Measurements from ENCODE around the gene CIZ1. TPM values are rescaled to one million over a fixed set of nuclear protein-coding genes. Genes with fewer than 3 reads are reported as not detected.

CIZ1 gene
- total and polyA plus RNA-seq, 9 of the 15 experiments (the other 6 are each of a cell fraction or from before 2014, with no cell fraction given): 6.6 to 329 (median 87.8) TPM

DNA sequence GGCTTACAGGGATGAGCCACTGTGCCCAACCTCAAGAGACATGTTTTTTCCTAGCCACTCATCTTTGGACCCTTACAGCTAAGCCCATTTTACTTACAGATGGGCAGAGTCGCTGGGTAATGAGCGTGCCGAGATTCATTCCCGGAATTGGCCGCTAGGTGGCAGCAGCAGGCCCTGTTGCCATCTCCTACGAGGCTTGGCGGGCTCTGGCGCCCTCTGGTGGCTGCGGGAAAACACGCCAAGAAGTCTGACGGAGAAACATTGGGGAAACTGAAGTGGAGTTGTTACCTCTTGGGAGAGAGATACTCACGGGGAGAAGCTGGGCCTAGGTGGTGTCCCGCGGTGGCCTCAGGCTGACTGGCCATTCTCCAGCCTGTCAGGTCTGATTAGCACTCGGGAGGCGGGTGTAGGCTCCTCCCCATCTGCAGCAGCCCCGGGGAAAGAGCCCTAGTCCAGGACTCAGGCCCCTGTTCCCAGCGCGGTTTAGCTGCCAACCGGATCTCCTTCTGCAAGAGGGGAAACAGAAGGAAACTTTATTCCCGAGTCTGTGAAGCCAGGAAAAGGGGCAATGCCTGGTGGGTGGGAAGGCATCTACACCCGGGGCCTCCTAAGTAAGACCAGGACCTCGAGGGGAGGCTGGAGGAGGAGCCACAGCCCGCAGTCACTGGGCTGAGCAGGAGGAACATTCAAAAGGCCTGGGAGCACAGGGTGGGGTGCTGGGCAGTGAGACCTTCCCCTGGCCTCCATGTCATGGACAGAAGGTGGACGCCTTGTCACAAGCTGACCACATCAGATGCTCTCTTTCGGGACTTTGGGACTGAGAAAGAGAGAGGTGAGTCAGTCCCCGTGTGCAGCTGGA, 73.5 kb downstream of the CIZ1 start (continued):
- TF ChIP-seq THRA (IDR thresholded peaks at IDR 0.05) (no peak), ZNF282 (CRISPR knock-in tag; IDR thresholded peaks at IDR 0.05) (0 out of 2 replicates have a peak, but pooled peaks have one; percentile 18), HDGF (IDR thresholded peaks at IDR 0.05) (no peak), ZBTB33 (CRISPR knock-in tag; IDR thresholded peaks at IDR 0.05) (peak; percentile 89), SRSF1 (IDR thresholded peaks at IDR 0.05; ENCODE audit: low read depth, low read length) (no peak), GATA2 (CRISPR knock-in tag; IDR thresholded peaks at IDR 0.05) (no peak), CREB3 (tag; conservative IDR thresholded peaks at IDR 0.05; ENCODE audit: low read depth) (no peak), BACH1 (tag; IDR thresholded peaks at IDR 0.05) (no peak), ZNF184 (CRISPR knock-in tag; IDR thresholded peaks at IDR 0.05) (no peak), ESRRB (CRISPR knock-in tag; IDR thresholded peaks at IDR 0.05; ENCODE audit: borderline replicate concordance) (no peak), ZSCAN29 (IDR thresholded peaks at IDR 0.05) (no peak), NFE2 (IDR thresholded peaks at IDR 0.05; ENCODE audit: low read depth) (no peak), BCL6 (CRISPR knock-in tag; IDR thresholded peaks at IDR 0.05) (no peak), NR2C2 (CRISPR knock-in tag; IDR thresholded peaks at IDR 0.05) (peak; percentile 38; the same call in 1 of the 2 replicates), NR2C2 (tag; IDR thresholded peaks at IDR 0.05) (no peak), CTCF (IDR thresholded peaks at IDR 0.05 in 2 of 3, conservative IDR thresholded peaks at IDR 0.05 in 1 of 3; ENCODE audit: insufficient read depth in 2 of 3, low read depth in 1 of 3, low read length in 3 of 3) (peak; percentile 100), NR4A1 (CRISPR knock-in tag; IDR thresholded peaks at IDR 0.05) (no peak), NR4A1 (tag; IDR thresholded peaks at IDR 0.05) (no peak)
- TF ChIP-seq, protein P1, sequence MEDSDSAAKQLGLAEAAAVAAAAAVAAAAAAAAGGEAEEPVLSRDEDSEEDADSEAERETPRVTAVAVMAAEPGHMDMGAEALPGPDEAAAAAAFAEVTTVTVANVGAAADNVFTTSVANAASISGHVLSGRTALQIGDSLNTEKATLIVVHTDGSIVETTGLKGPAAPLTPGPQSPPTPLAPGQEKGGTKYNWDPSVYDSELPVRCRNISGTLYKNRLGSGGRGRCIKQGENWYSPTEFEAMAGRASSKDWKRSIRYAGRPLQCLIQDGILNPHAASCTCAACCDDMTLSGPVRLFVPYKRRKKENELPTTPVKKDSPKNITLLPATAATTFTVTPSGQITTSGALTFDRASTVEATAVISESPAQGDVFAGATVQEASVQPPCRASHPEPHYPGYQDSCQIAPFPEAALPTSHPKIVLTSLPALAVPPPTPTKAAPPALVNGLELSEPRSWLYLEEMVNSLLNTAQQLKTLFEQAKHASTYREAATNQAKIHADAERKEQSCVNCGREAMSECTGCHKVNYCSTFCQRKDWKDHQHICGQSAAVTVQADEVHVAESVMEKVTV (CRISPR knock-in tag; IDR thresholded peaks at IDR 0.05): peak; percentile 97
- TF ChIP-seq, protein P2, sequence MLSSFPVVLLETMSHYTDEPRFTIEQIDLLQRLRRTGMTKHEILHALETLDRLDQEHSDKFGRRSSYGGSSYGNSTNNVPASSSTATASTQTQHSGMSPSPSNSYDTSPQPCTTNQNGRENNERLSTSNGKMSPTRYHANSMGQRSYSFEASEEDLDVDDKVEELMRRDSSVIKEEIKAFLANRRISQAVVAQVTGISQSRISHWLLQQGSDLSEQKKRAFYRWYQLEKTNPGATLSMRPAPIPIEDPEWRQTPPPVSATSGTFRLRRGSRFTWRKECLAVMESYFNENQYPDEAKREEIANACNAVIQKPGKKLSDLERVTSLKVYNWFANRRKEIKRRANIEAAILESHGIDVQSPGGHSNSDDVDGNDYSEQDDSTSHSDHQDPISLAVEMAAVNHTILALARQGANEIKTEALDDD (IDR thresholded peaks at IDR 0.05): 0 out of 2 replicates have a peak, but pooled peaks have one; percentile 25

Data from K562 (cell line).